Heart left ventricle (tissue), 16 donors: ENCODE results near the gene SHROOM1. TPM values are rescaled to one million over a fixed set of nuclear protein-coding genes. Genes with fewer than 3 reads are reported as not detected.
A peak's percentile ranks its signal among the peaks of the same experiment; 100 is the strongest.

Experiments
- ATAC-seq, 4 donors: fragments of 200-7000 bp; cut with Tn5 transposase; one replicate each; pipeline ENCODE4 v1.9.1; 2020 to 2022; ENCODE audit warnings: moderate library complexity in 4 of 4, mild to moderate bottlenecking in 3 of 4, moderate number of reproducible peaks in 1 of 4
- DNase-seq, 5 donors: peaks; one replicate each; pipeline ENCODE4 v3.0.0-alpha.2; 2020
- H3K27ac ChIP-seq, 12 donors: fragments of 200-600 bp; sonication (generic) in 4 of 12; one replicate each; pipeline versions ENCODE4 v1.5.0 to v1.8.0; 2016 to 2022; ENCODE audit warnings: mild to moderate bottlenecking in 2 of 12
- H3K27me3 ChIP-seq, 9 donors: fragments of 200-600 bp; sonication (generic) in 2 of 9; one replicate each; pipeline versions ENCODE4 v1.5.1 to v1.8.0; 2016 to 2022; ENCODE audit warnings: mild to moderate bottlenecking in 3 of 9
- H3K36me3 ChIP-seq, 9 donors: fragments of 200-600 bp; sonication (generic) in 2 of 9; one replicate each; pipeline versions ENCODE4 v1.5.0 to v1.8.0; 2018 to 2022; ENCODE audit warnings: mild to moderate bottlenecking in 2 of 9
- H3K4me1 ChIP-seq, 12 donors: fragments of 200-600 bp; sonication (generic) in 4 of 12; one replicate each; pipeline versions ENCODE4 v1.5.0 to v1.8.0; 2016 to 2022; ENCODE audit warnings: mild to moderate bottlenecking in 3 of 12
- H3K4me3 ChIP-seq, 12 donors: fragments of 200-600 bp; sonication (generic) in 4 of 12; one replicate each; pipeline versions ENCODE4 v1.5.0 to v1.8.0; 2017 to 2022; ENCODE audit warnings: mild to moderate bottlenecking in 9 of 12, moderate library complexity in 4 of 12
- H3K9me3 ChIP-seq, 12 donors: fragments of 200-600 bp; sonication (generic) in 4 of 12; one replicate each; pipeline versions ENCODE4 v1.5.0 to v1.8.0; 2016 to 2022; ENCODE audit warnings: mild to moderate bottlenecking in 1 of 12
- POLR2A ChIP-seq, 2 donors: fragments of 450-650 bp; IDR thresholded peaks; one replicate each; pipeline ENCODE4 v1.6.1; 2017; ENCODE audit warnings: antibody characterized with exemption in 2 of 2, mild to moderate bottlenecking in 2 of 2, moderate library complexity in 2 of 2
- WGBS, 4 donors: extraction: QIAGEN DNeasy Blood & Tissue Kit in 2 of 4; methylation state at CpG; one replicate each; pipeline versions ENCODE4 v1.1.5 to v1.1.7; 2013 to 2018; 5-methylcytosine and 5-hydroxymethylcytosine counted together
- intact Hi-C, 10 donors: fragments of 100-400 bp; cut with DNase I; formaldehyde crosslinking; loops; one replicate each; pipeline versions ENCODE4 v1.11.1 to v1.14.2; 2022
- polyA plus RNA-seq, 2 donors: library from polyadenylated mRNA; stranded (reverse); fragments of 200-250 nt; gene quantifications; one replicate each; pipeline ENCODE4 v1.2.3, GENCODE V29; 2013
- total RNA-seq, 9 donors: library from RNA; depleted of rRNA in 2 of 9; stranded (reverse); fragments of >200 nt in 2 of 9; fragmentation: NEBNext Ultra II Directional in 3 of 9; extraction: Animal tissue kit (Norgen Biotek cat#: 25700) in 3 of 9; gene quantifications; one replicate each; pipeline versions ENCODE4 v1.1.0 to v1.2.4, GENCODE V29; 2016 to 2023
- TF ChIP-seq, protein P1 (sequence below), 12 donors: fragments of 200-600 bp; sonication (generic) in 4 of 12; IDR thresholded peaks; one replicate each; pipeline versions ENCODE4 v1.5.0 to v1.8.0; 2018 to 2022; ENCODE audit warnings: antibody characterized with exemption in 12 of 12, mild to moderate bottlenecking in 5 of 12
- donor health status: ischemic (EF 13 %, LVEDD 7.1; RV severe dilation, severe dysfunction).
- donor health status: healthy with polysubstance abuse.
- donor health status: DM: no; HTN: yes; CAD: no.
- donor health status: DM: no; HTN: no; CAD: no.
- donor health status: ischemic (EF 25% LVEDD 6.9; RV normal size, moderate dysfunction).
- donor health status: ischemic (EF 25% LVEDD 5.7; RV mildly dilated, moderate dysfunction).
- donor health status: healthy.
- donor health status: DM: yes; HTN: yes; CAD: no.
- donor health status: ischemic (EF 35%, LVEDD 5.7; RV mildly dilated, moderate dysfunction).
- donor health status: nonischemic (EF 11% LVEDD 7.7; RV severe dilation, severe dysfunction).
- donor health status: DM: yes; HTN: yes; CAD: no.
- donor health status: PGD.
- donor health status: ischemic (EF 29% LVEDD 5.4; RV normal size, mild dysfunction).
- donor health status: nonischemic (EF 23%, LVEDD 6.1; RV moderate dilation, normal function).

Gene SHROOM1
- total and polyA plus RNA-seq, 11 donors: 2.0 to 6.8 (median 4.7) TPM

DNA sequence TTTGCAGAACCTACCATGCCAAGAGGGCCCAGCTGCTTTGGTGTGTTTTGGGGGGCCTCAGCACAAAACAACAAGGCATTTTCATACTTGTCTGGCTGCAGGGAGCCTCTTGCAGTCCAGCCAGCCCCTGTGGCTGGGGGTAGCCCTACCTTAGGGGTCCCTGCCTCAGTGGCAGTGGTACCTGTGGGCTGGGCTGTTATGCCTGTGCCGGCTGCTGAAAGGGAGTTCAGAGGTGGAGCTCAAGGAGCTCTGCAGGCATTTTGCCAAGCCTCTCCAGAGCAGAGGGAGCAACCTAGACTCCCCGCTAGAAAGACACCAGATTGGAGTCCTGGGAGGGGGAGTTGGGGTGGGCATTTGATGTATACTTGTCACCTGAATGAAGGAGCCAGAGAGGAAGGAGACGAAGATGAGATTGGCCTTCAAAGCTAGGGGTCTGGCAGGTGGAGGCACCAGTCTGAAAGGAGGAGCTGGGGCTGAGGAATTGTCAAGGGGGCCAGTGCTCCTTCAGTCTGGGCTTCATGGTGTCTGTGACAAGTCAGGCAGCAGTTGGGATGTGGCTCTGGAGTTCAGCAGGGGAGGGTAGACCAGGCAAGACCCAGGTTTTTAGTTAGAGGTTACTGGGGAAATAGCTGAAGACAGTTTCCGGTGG, 1.5 kb downstream of the SHROOM1 start:
- Histone ChIP-seq H3K27ac (no peak overlapping the region), H3K9me3 (no peaks in the 10 kb centered on the region), H3K4me1 (peaks cover 0 to 33% (median 13%) of the 10 kb centered on the region in 12 donors), H3K27me3 (peaks cover 0 to 34% (median 0%) of the 10 kb centered on the region in 9 donors), H3K36me3 (peaks cover 0 to 12% (median 0%) of the 10 kb centered on the region in 9 donors), H3K4me3 (peak overlapping the region in 10 of 12 donors; percentile 69 to 90 (median 80))
- WGBS, 4 donors: 70 to 81% (median 76%) methylated on average over 4 of the region's 4 CpGs
- intact Hi-C loops: loop anchor here in 7 of 10 donors (5.0 to 10.0 kb wide), 7 partner anchors 33 to 444 kb away; partner anchors contain the start of genes GDF9 (in 1 of the 7) and UQCRQ (in 1 of the 7)
- TF ChIP-seq, protein P1, sequence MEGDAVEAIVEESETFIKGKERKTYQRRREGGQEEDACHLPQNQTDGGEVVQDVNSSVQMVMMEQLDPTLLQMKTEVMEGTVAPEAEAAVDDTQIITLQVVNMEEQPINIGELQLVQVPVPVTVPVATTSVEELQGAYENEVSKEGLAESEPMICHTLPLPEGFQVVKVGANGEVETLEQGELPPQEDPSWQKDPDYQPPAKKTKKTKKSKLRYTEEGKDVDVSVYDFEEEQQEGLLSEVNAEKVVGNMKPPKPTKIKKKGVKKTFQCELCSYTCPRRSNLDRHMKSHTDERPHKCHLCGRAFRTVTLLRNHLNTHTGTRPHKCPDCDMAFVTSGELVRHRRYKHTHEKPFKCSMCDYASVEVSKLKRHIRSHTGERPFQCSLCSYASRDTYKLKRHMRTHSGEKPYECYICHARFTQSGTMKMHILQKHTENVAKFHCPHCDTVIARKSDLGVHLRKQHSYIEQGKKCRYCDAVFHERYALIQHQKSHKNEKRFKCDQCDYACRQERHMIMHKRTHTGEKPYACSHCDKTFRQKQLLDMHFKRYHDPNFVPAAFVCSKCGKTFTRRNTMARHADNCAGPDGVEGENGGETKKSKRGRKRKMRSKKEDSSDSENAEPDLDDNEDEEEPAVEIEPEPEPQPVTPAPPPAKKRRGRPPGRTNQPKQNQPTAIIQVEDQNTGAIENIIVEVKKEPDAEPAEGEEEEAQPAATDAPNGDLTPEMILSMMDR (IDR thresholded peaks at IDR 0.05): no peak
- no peak for TF ChIP-seq POLR2A (IDR thresholded peaks at IDR 0.05)
- ATAC-seq (no peak), DNase-seq (no peak)

DNA sequence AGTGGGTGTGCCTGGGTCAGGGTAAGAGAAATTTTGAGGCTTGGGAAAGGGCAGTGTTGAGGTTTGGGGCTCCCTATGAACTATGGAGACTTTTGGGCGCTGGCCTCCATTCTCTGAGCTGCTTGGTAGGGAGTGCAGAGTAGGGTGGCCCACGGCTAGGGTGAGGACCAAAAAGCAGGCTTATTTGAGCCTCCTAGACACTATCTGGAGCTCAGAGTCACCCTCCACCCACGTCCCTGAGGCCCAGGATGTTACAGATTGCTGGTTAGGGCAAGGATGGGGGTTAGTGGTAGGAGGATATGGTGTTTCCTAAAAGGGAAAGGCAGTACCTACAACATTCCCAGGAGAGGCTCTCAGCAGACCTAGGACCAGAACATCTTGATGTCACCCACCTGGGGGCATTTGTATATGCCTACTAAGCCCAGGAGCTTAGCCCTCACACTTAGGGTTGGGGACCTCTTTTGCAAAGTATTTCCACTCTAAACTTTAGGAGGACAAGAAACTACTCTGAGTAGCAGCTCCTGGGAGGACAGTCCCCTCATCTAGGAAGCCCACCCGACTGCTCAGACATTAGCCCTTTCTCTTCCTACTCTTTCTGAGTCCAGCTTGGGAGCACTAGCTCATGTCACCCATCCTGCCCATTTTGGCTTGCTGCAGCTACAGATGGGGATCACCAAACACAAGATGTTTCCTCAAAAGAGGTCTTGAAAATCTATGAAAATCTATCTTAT, 2.3 kb downstream of the SHROOM1 start:
- Histone ChIP-seq H3K4me1 (peaks cover 0 to 36% (median 15%) of the 10 kb centered on the region in 12 donors), H3K27me3 (peaks cover 0 to 39% (median 0%) of the 10 kb centered on the region in 9 donors), H3K27ac (no peak overlapping the region), H3K36me3 (peaks cover 0 to 12% (median 0%) of the 10 kb centered on the region in 9 donors), H3K4me3 (no peak overlapping the region), H3K9me3 (no peaks in the 10 kb centered on the region)
- DNase-seq: no peak
- intact Hi-C loops: loop anchor here in 7 of 10 donors (5.0 to 10.0 kb wide), 7 partner anchors 34 to 443 kb away; partner anchors contain the start of genes GDF9 (in 1 of the 7) and UQCRQ (in 1 of the 7)
- no peak for ATAC-seq
- no peak for TF ChIP-seq POLR2A (IDR thresholded peaks at IDR 0.05)
- TF ChIP-seq, protein P1 (IDR thresholded peaks at IDR 0.05): no peak
- WGBS, 4 donors: 85 to 97% (median 93%) methylated on average over 4 of the region's 4 CpGs

DNA sequence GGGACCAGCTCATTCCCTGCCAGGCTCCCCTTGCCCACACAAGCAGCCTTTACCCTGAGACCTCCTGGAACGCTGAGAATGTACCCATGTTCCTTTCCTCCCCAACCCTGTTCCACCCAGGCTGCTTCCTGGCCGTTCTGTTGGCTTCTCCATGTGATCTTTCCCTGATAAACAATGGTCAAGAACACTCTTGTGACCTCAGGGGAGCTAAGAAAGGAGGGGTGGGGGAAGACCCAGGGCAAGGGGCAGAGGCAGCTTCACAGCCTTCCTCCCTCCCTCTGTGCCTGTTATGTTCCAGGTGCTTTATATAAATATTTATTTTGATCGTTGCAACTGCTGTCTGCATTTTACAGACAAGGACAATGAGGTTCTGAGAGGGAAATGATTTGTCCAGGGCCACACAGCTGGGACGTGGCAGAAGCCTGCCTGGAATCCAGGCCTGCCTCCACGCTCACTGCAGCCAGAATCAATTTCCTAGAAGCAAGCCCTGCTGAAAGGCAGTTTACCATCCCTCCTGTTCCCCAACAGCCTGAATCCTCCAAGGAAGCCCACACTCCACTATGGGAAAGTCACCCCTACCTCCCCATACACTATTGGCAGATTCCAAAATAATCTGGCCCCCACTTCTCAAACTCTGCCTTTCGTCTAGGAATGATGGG, 3.9 kb downstream of the SHROOM1 start:
- no peak overlapping the region for H3K27ac ChIP-seq
- H3K4me1 ChIP-seq: peaks cover 0 to 39% (median 15%) of the 10 kb centered on the region in 12 donors
- TF ChIP-seq POLR2A (IDR thresholded peaks at IDR 0.05): no peak
- TF ChIP-seq, protein P1 (IDR thresholded peaks at IDR 0.05): no peak
- intact Hi-C loops: loop anchor here in 7 of 10 donors (5.0 to 10.0 kb wide), 7 partner anchors 36 to 442 kb away; partner anchors contain the start of genes GDF9 (in 1 of the 7) and UQCRQ (in 1 of the 7)
- peaks cover 0 to 42% (median 0%) of the 10 kb centered on the region in 9 donors for H3K27me3 ChIP-seq
- DNase-seq (no peak), ATAC-seq (no peak)
- H3K36me3 ChIP-seq: peaks cover 0 to 12% (median 3%) of the 10 kb centered on the region in 9 donors
- H3K9me3 ChIP-seq: no peaks in the 10 kb centered on the region
- H3K4me3 ChIP-seq: no peak overlapping the region
- WGBS, 4 donors: 56 to 68% (median 67%) methylated on average over 6 of the region's 6 CpGs
